Measurements from ENCODE around the gene CFL2.

The CFL2 gene

GRCh38 chr14:34723867-34724266 lies 9.5 kb upstream of the CFL2 start:
- TF ChIP-seq MYC (IDR thresholded peaks at IDR 0.05; ENCODE audit: low read depth, low read length) (no peak), POLR2A (IDR thresholded peaks at IDR 0.05; ENCODE audit: extremely low read depth, insufficient read length) (no peak), CTCF (IDR thresholded peaks at IDR 0.05; ENCODE audit: low read depth, low read length) (no peak), MAX (IDR thresholded peaks at IDR 0.05; ENCODE audit: low read depth, low read length) (no peak)
- no peak overlapping the region for H3K4me3 ChIP-seq (ENCODE audit: low read depth, low read length)
- DNase-seq (ENCODE audit: low read depth): no peak

- TF ChIP-seq MAX (IDR thresholded peaks at IDR 0.05; ENCODE audit: low read depth, low read length) (no peak), CTCF (IDR thresholded peaks at IDR 0.05; ENCODE audit: low read depth, low read length) (peak; percentile 61)
- peak; percentile 60 for DNase-seq (ENCODE audit: low read depth)
- no peak overlapping the region for H3K4me3 ChIP-seq (ENCODE audit: low read depth, low read length)
These were observed 8.5 kb upstream of the CFL2 start for GRCh38 chr14:34722723-34723545.

- H3K4me3 ChIP-seq (ENCODE audit: low read depth, low read length): no peak overlapping the region
- no peak for DNase-seq (ENCODE audit: low read depth)
- TF ChIP-seq MAX (IDR thresholded peaks at IDR 0.05; ENCODE audit: low read depth, low read length): no peak
- TF ChIP-seq CTCF (IDR thresholded peaks at IDR 0.05; ENCODE audit: low read depth, low read length): no peak
- no peak for TF ChIP-seq MYC (IDR thresholded peaks at IDR 0.05; ENCODE audit: low read depth, low read length)
- no peak for TF ChIP-seq POLR2A (IDR thresholded peaks at IDR 0.05; ENCODE audit: extremely low read depth, insufficient read length)
These were observed 6.7 kb upstream of the CFL2 start for GRCh38 chr14:34721129-34721528.

GRCh38 chr14:34718750-34719304 lies 4.4 kb upstream of the CFL2 start:
- no peak overlapping the region for H3K4me3 ChIP-seq (ENCODE audit: low read depth, low read length)
- DNase-seq (ENCODE audit: low read depth): no peak
- TF ChIP-seq CTCF (IDR thresholded peaks at IDR 0.05; ENCODE audit: low read depth, low read length) (no peak), MAX (IDR thresholded peaks at IDR 0.05; ENCODE audit: low read depth, low read length) (no peak), POLR2A (IDR thresholded peaks at IDR 0.05; ENCODE audit: extremely low read depth, insufficient read length) (no peak), MYC (IDR thresholded peaks at IDR 0.05; ENCODE audit: low read depth, low read length) (no peak)

- peak overlapping the region; percentile 50 for H3K4me3 ChIP-seq (ENCODE audit: low read depth, low read length)
- DNase-seq (ENCODE audit: low read depth): no peak
- no peak for TF ChIP-seq CTCF (IDR thresholded peaks at IDR 0.05; ENCODE audit: low read depth, low read length)
- TF ChIP-seq MYC (IDR thresholded peaks at IDR 0.05; ENCODE audit: low read depth, low read length): no peak
- no peak for TF ChIP-seq POLR2A (IDR thresholded peaks at IDR 0.05; ENCODE audit: extremely low read depth, insufficient read length)
- no peak for TF ChIP-seq MAX (IDR thresholded peaks at IDR 0.05; ENCODE audit: low read depth, low read length)
These were observed 902 bp upstream of the CFL2 start for GRCh38 chr14:34715127-34715863.
